Lower leg skin (tissue), 3 donors: ENCODE results near the gene F13B.

ENCODE experiments used
- CTCF ChIP-seq, 3 donors: fragments of 450-650 bp; IDR thresholded peaks; one replicate each; pipeline ENCODE4 v1.5.1; 2016; ENCODE audit warnings: antibody characterized with exemption in 3 of 3, mild to moderate bottlenecking in 3 of 3, moderate library complexity in 2 of 3
- POLR2A ChIP-seq, 2 donors: fragments of 450-650 bp; IDR thresholded peaks; one replicate each; pipeline ENCODE4 v1.6.1; 2016 to 2017; ENCODE audit warnings: antibody characterized with exemption in 2 of 2, mild to moderate bottlenecking in 1 of 2, moderate library complexity in 1 of 2

DNA sequence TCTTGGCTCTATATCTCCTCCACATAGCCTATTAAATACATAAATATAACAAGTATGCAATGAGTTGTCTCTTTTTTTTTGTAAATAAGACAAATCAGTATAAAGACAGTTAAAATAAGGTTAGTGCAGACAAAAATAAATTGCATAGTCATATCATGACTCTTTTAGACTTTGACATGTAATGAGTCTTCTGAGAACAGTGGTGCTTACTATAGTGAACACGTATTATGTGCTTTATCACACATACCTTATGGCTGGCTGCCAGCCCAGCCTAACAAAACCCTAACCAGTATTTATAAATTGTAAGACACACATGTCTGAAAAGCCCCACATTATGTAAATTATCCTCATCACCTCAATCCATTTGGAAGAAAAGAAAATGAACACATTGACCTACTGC is 29.1 kb upstream of the F13B start:
- TF ChIP-seq CTCF (IDR thresholded peaks at IDR 0.05), result no peak
- no peak for TF ChIP-seq POLR2A (IDR thresholded peaks at IDR 0.05)
